PC-3 (cell line): ENCODE results near the gene HOGA1. TPM values are rescaled to one million over a fixed set of nuclear protein-coding genes. Genes with fewer than 3 reads are reported as not detected.

Experiments
- ATAC-seq: fragments of 200-7000 bp; cut with Tn5 transposase; 2 replicates; pipeline ENCODE4 v1.9.1; 2020; ENCODE audit warnings: mild to moderate bottlenecking, moderate library complexity
- BruUV-seq: library from RNA; stranded (reverse); fragments of 400-500 nt; replicated peaks from 2 replicates; lab custom pipeline; 2021; lab: Mats Ljungman, UMichigan
- CTCF ChIA-PET: fragments of 300-600 bp; sonication (Branson Sonifier 250); formaldehyde crosslinking; loops from one replicate; lab custom pipeline; 2022; ENCODE audit warnings: antibody characterized with exemption; lab: Charles Lee
- POLR2A ChIA-PET: fragments of 300-600 bp; sonication (Branson Sonifier 250); formaldehyde crosslinking; loops from one replicate; lab custom pipeline; 2022; ENCODE audit warnings: antibody characterized with exemption; ENCODE audit not compliant: unreplicated experiment; lab: Charles Lee
- DNase-seq: peaks from one replicate; pipeline ENCODE4 v3.0.0-alpha.2; 2015
- H2AFZ ChIP-seq: fragments of 300-600 bp; sonication (generic); 2 replicates; pipeline ENCODE4 v1.6.0; 2016; ENCODE audit warnings: antibody characterized with exemption, low read length
- H3F3A ChIP-seq: fragments of 300-600 bp; sonication (generic); one replicate; pipeline ENCODE4 v1.6.0; 2017; ENCODE audit warnings: antibody characterized with exemption, low read length, control low read depth, mild to moderate bottlenecking; ENCODE audit not compliant: unreplicated experiment
- H3K27ac ChIP-seq: fragments of 300-600 bp; sonication (generic); 2 replicates; pipeline ENCODE4 v1.5.1; 2016; ENCODE audit warnings: mild to moderate bottlenecking, low read length
- H3K27me3 ChIP-seq: fragments of 300-600 bp; sonication (generic); 2 replicates; pipeline ENCODE4 v1.6.1; 2016; ENCODE audit warnings: low read length, mixed read lengths
- H3K36me3 ChIP-seq: fragments of 300-600 bp; sonication (generic); 2 replicates; pipeline ENCODE4 v1.6.1; 2016; ENCODE audit warnings: low read depth, mixed run types, low read length, mixed read lengths
- H3K4me1 ChIP-seq: fragments of 300-600 bp; sonication (generic); 2 replicates; pipeline ENCODE4 v1.5.1; 2016; ENCODE audit warnings: low read length; ENCODE audit not compliant: insufficient read depth
- H3K4me2 ChIP-seq: fragments of 300-600 bp; sonication (generic); 2 replicates; pipeline ENCODE4 v1.6.0; 2016; ENCODE audit warnings: low read length
- H3K4me3 ChIP-seq: fragments of 300-600 bp; sonication (generic); 2 replicates; pipeline ENCODE4 v1.5.1; 2016; ENCODE audit warnings: mild to moderate bottlenecking, low read length, mixed read lengths
- H3K79me2 ChIP-seq: fragments of 300-600 bp; sonication (generic); 2 replicates; pipeline ENCODE4 v1.6.1; 2017; ENCODE audit warnings: low read length, mixed read lengths
- H3K9ac ChIP-seq: fragments of 300-600 bp; sonication (generic); 2 replicates; pipeline ENCODE4 v1.6.0; 2016; ENCODE audit warnings: mild to moderate bottlenecking, low read length
- H3K9me2 ChIP-seq: fragments of 300-600 bp; sonication (generic); replicated peaks from 2 replicates; pipeline ENCODE4 v1.6.1; 2016; ENCODE audit warnings: mixed run types, low read length, mixed read lengths
- H3K9me3 ChIP-seq: fragments of 300-600 bp; sonication (generic); 2 replicates; pipeline ENCODE4 v1.6.1; 2016; ENCODE audit warnings: low read length, mixed read lengths
- H4K20me1 ChIP-seq: fragments of 300-600 bp; sonication (generic); 2 replicates; pipeline ENCODE4 v1.6.1; 2016; ENCODE audit warnings: low read length, mixed read lengths
- EZH2 ChIP-seq: fragments of 300-600 bp; sonication (generic); IDR thresholded peaks from one replicate; pipeline ENCODE4 v1.6.1; 2017; ENCODE audit warnings: antibody characterized with exemption, mild to moderate bottlenecking, low read length; ENCODE audit not compliant: unreplicated experiment
- EZH2phosphoT487 ChIP-seq: fragments of 300-600 bp; sonication (generic); IDR thresholded peaks from 2 replicates; pipeline ENCODE4 v1.6.1; 2018; ENCODE audit warnings: mild to moderate bottlenecking, antibody characterized with exemption, low read length, borderline replicate concordance
- intact Hi-C: fragments of 100-400 bp; cut with micrococcal nuclease; formaldehyde crosslinking; loops from 2 replicates; pipeline ENCODE4 v1.9.0; 2023
- total RNA-seq: library from RNA; depleted of rRNA; stranded (reverse); fragments of >200 nt; gene quantifications from 2 replicates; pipeline ENCODE4 v1.2.3, GENCODE V29; 2014
- TF ChIP-seq, protein P1 (sequence below): fragments of 300-600 bp; sonication (generic); conservative IDR thresholded peaks from 2 replicates; pipeline ENCODE4 v1.5.1; 2017; ENCODE audit warnings: antibody characterized with exemption, low read depth, mild to moderate bottlenecking, low read length

The HOGA1 gene
- total RNA-seq, 1 experiment from 2014 or later: 0.15 TPM

DNA sequence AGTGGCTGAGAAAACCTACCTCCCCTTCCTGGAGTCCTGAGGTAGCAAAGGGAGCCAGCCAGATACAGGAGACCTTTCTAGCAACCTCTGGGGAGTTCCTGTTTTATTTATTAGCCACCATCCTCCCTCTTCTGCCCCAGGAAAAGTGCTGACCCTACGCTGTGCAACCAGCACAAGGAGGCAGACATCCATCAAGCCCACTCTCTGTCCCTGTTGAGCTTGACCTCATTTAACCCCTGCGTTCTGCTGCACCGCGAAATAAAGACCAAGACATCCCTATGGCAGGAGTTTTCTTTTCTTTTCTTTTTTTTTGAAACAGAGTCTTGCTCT lies 37.0 kb upstream of the HOGA1 start:
- DNase-seq (no peak), ATAC-seq (no peak)
- no peak for TF ChIP-seq EZH2phosphoT487
- no peak for TF ChIP-seq EZH2
- TF ChIP-seq, protein P1, sequence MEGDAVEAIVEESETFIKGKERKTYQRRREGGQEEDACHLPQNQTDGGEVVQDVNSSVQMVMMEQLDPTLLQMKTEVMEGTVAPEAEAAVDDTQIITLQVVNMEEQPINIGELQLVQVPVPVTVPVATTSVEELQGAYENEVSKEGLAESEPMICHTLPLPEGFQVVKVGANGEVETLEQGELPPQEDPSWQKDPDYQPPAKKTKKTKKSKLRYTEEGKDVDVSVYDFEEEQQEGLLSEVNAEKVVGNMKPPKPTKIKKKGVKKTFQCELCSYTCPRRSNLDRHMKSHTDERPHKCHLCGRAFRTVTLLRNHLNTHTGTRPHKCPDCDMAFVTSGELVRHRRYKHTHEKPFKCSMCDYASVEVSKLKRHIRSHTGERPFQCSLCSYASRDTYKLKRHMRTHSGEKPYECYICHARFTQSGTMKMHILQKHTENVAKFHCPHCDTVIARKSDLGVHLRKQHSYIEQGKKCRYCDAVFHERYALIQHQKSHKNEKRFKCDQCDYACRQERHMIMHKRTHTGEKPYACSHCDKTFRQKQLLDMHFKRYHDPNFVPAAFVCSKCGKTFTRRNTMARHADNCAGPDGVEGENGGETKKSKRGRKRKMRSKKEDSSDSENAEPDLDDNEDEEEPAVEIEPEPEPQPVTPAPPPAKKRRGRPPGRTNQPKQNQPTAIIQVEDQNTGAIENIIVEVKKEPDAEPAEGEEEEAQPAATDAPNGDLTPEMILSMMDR: no peak
- H3K79me2 ChIP-seq: 0 out of 2 replicates have a peak, but pooled peaks cover 3% of the 10 kb centered on the region
- no peaks in the 10 kb centered on the region for H3F3A ChIP-seq
- H3K4me2 ChIP-seq: no peak overlapping the region
- no peak overlapping the region for H3K9ac ChIP-seq
- H2AFZ ChIP-seq: no peak overlapping the region
- intact Hi-C loops: no loop called here
- H3K27ac ChIP-seq: no peak overlapping the region
- H3K9me3 ChIP-seq: no peaks in the 10 kb centered on the region
- H3K36me3 ChIP-seq: no peaks in the 10 kb centered on the region
- no TSS peak for BruUV-seq
- H3K27me3 ChIP-seq: no peaks in the 10 kb centered on the region
- H3K9me2 ChIP-seq: no peaks in the 10 kb centered on the region
- ChIA-PET CTCF (no interaction called here), POLR2A (no interaction called here)
- no peak overlapping the region for H3K4me3 ChIP-seq
- H3K4me1 ChIP-seq: peaks cover 17% of the 10 kb centered on the region
- no peaks in the 10 kb centered on the region for H4K20me1 ChIP-seq

DNA sequence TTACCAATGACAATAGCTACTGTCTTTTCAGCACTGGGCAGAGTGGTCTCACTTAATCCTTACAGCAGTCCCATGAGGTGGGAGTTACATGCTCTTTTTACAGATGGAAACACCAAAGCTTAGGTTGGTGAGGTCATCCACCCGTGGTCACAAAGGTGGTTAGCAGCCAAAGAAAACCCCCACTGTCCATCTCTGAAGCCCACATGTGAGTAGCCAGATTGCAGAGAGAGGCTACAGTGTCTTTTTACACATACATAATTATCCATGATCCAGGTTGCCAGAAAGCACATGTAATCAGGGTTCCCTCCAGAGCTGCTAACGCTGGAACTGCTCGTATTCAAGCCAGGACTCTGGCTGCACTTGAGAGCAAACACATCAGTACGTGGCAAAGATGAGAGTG lies 36.2 kb upstream of the HOGA1 start:
- POLR2A ChIA-PET: no interaction called here
- no peaks in the 10 kb centered on the region for H3F3A ChIP-seq
- no peak overlapping the region for H3K4me3 ChIP-seq
- no peak overlapping the region for H2AFZ ChIP-seq
- intact Hi-C loops: no loop called here
- no peaks in the 10 kb centered on the region for H3K9me2 ChIP-seq
- TF ChIP-seq EZH2: no peak
- TF ChIP-seq EZH2phosphoT487: no peak
- TF ChIP-seq, protein P1: no peak
- BruUV-seq: no TSS peak
- no peaks in the 10 kb centered on the region for H3K9me3 ChIP-seq
- CTCF ChIA-PET: no interaction called here
- 0 out of 2 replicates have a peak, but pooled peaks cover 3% of the 10 kb centered on the region for H3K79me2 ChIP-seq
- no peak overlapping the region for H3K27ac ChIP-seq
- H3K27me3 ChIP-seq: no peaks in the 10 kb centered on the region
- no peak for ATAC-seq
- no peak for DNase-seq
- H3K4me2 ChIP-seq: no peak overlapping the region
- peaks cover 10% of the 10 kb centered on the region for H3K4me1 ChIP-seq
- no peaks in the 10 kb centered on the region for H4K20me1 ChIP-seq
- no peaks in the 10 kb centered on the region for H3K36me3 ChIP-seq
- H3K9ac ChIP-seq: no peak overlapping the region

DNA sequence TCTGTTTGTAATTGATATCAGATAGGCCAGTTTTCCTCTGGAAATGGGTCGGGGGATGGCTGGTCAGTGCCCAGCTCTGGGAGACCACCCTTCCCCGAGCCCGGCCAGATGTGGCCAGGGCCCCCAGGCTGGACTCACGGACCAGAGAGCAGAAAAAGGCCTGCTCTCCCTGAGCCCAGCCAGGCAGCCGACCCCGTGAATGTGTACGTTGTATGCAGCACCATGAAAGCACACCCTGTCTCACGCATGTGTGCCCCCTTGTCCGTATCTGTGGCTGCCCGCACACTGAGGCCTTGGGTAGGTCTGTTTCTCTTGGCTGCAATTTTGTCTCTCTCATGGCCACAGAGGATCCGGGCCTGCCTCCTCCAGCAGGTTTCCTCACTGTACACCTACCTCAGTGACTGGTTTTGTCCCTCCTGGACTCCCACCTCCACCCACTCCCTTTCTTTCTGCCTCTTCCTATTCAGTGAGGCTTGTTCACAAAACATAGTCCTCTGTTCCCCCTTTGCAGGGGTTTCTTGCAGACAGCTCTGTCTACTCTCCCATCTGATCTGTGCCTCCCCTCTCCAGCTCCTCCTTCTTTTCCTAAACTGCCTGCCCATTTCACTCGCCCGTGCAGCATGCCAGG lies 35.2 kb upstream of the HOGA1 start:
- H3K9me2 ChIP-seq: no peaks in the 10 kb centered on the region
- ChIA-PET POLR2A (no interaction called here), CTCF (no interaction called here)
- H3K4me2 ChIP-seq: no peak overlapping the region
- TF ChIP-seq EZH2phosphoT487: no peak
- TF ChIP-seq EZH2: no peak
- TF ChIP-seq, protein P1: no peak
- H4K20me1 ChIP-seq: no peaks in the 10 kb centered on the region
- no peak overlapping the region for H3K9ac ChIP-seq
- no peaks in the 10 kb centered on the region for H3K27me3 ChIP-seq
- no peak for DNase-seq
- no peak overlapping the region for H2AFZ ChIP-seq
- intact Hi-C loops: no loop called here
- no peak overlapping the region for H3K27ac ChIP-seq
- no peaks in the 10 kb centered on the region for H3K79me2 ChIP-seq
- no TSS peak for BruUV-seq
- H3K4me3 ChIP-seq: no peak overlapping the region
- ATAC-seq: no peak
- H3K4me1 ChIP-seq: peaks cover 7% of the 10 kb centered on the region
- H3K9me3 ChIP-seq: no peaks in the 10 kb centered on the region
- no peaks in the 10 kb centered on the region for H3F3A ChIP-seq
- H3K36me3 ChIP-seq: no peaks in the 10 kb centered on the region
